ENCODE measurements around the gene CRYAB.

CRYAB gene

GRCh38 chr11:111911563-111912401 lies at the start of gene CRYAB:
CRYAB (minus strand) TSS chr11:111911770; CDS start chr11:111911724, 46 bp downstream.
- Mint-ChIP-seq H3K36me3 (ENCODE audit: low read depth) (no peaks in the 10 kb centered on the region), H3K27me3 (ENCODE audit: low read depth) (peaks cover 55% of the 10 kb centered on the region), H3K27ac (no peak within 1 kb of the TSS), H3K9me3 (no peaks in the 10 kb centered on the region), H3K4me1 (ENCODE audit: low read depth) (no peaks in the 10 kb centered on the region), H3K4me3 (no peak within 1 kb of the TSS)

- no peaks in the 10 kb centered on the region for H3K9me3 Mint-ChIP-seq
- H3K4me1 Mint-ChIP-seq (ENCODE audit: low read depth) = no peaks in the 10 kb centered on the region
- H3K36me3 Mint-ChIP-seq (ENCODE audit: low read depth) = no peaks in the 10 kb centered on the region
- no peak overlapping the region for H3K27ac Mint-ChIP-seq
- no peak overlapping the region for H3K4me3 Mint-ChIP-seq
- no peaks in the 10 kb centered on the region for H3K27me3 Mint-ChIP-seq (ENCODE audit: low read depth)
Measured at GRCh38 chr11:111960916-111961315, 49.3 kb upstream of the CRYAB start.

GRCh38 chr11:111957663-111958444 lies 46.3 kb upstream of the CRYAB start:
- no peaks in the 10 kb centered on the region for H3K36me3 Mint-ChIP-seq (ENCODE audit: low read depth)
- H3K27me3 Mint-ChIP-seq (ENCODE audit: low read depth) = no peaks in the 10 kb centered on the region
- H3K27ac Mint-ChIP-seq = no peak overlapping the region
- H3K9me3 Mint-ChIP-seq = no peaks in the 10 kb centered on the region
- no peak overlapping the region for H3K4me3 Mint-ChIP-seq
- no peaks in the 10 kb centered on the region for H3K4me1 Mint-ChIP-seq (ENCODE audit: low read depth)

- H3K27me3 Mint-ChIP-seq (ENCODE audit: low read depth) = no peaks in the 10 kb centered on the region
- H3K9me3 Mint-ChIP-seq = no peaks in the 10 kb centered on the region
- H3K4me3 Mint-ChIP-seq = no peak overlapping the region
- peaks cover 2% of the 10 kb centered on the region for H3K36me3 Mint-ChIP-seq (ENCODE audit: low read depth)
- peaks cover 8% of the 10 kb centered on the region for H3K4me1 Mint-ChIP-seq (ENCODE audit: low read depth)
- H3K27ac Mint-ChIP-seq = no peak overlapping the region
Measured at GRCh38 chr11:111954154-111954553, 42.6 kb upstream of the CRYAB start.

- peaks cover 2% of the 10 kb centered on the region for H3K36me3 Mint-ChIP-seq (ENCODE audit: low read depth)
- H3K4me3 Mint-ChIP-seq = no peak overlapping the region
- H3K9me3 Mint-ChIP-seq = no peaks in the 10 kb centered on the region
- H3K27ac Mint-ChIP-seq = no peak overlapping the region
- peaks cover 8% of the 10 kb centered on the region for H3K4me1 Mint-ChIP-seq (ENCODE audit: low read depth)
- no peaks in the 10 kb centered on the region for H3K27me3 Mint-ChIP-seq (ENCODE audit: low read depth)
Measured at GRCh38 chr11:111951565-111951964, 40.0 kb upstream of the CRYAB start.

GRCh38 chr11:111949519-111950426 lies 38.2 kb upstream of the CRYAB start:
- Mint-ChIP-seq H3K4me3 (no peak overlapping the region), H3K4me1 (ENCODE audit: low read depth) (peaks cover 13% of the 10 kb centered on the region), H3K36me3 (ENCODE audit: low read depth) (peaks cover 5% of the 10 kb centered on the region), H3K27ac (no peak overlapping the region), H3K27me3 (ENCODE audit: low read depth) (no peaks in the 10 kb centered on the region), H3K9me3 (no peaks in the 10 kb centered on the region)

- Mint-ChIP-seq H3K27me3 (ENCODE audit: low read depth) (no peaks in the 10 kb centered on the region), H3K4me1 (ENCODE audit: low read depth) (peaks cover 21% of the 10 kb centered on the region)
Measured at GRCh38 chr11:111947143-111947542, 35.6 kb upstream of the CRYAB start.

GRCh38 chr11:111946499-111946898 lies 34.9 kb upstream of the CRYAB start:
- Mint-ChIP-seq H3K4me3 (no peak overlapping the region), H3K9me3 (no peaks in the 10 kb centered on the region), H3K27me3 (ENCODE audit: low read depth) (no peaks in the 10 kb centered on the region), H3K36me3 (ENCODE audit: low read depth) (peaks cover 5% of the 10 kb centered on the region), H3K27ac (no peak overlapping the region), H3K4me1 (ENCODE audit: low read depth) (peaks cover 21% of the 10 kb centered on the region)

More at GRCh38 chr11:111947143-111947542, 35.6 kb upstream of the CRYAB start:
- H3K36me3 Mint-ChIP-seq (ENCODE audit: low read depth) = peaks cover 6% of the 10 kb centered on the region
- H3K27ac Mint-ChIP-seq = no peak overlapping the region
- H3K9me3 Mint-ChIP-seq = no peaks in the 10 kb centered on the region
- H3K4me3 Mint-ChIP-seq = no peak overlapping the region

GRCh38 chr11:111945198-111945597 lies 33.6 kb upstream of the CRYAB start:
- Mint-ChIP-seq H3K9me3 (no peaks in the 10 kb centered on the region), H3K4me3 (no peak overlapping the region), H3K36me3 (ENCODE audit: low read depth) (peaks cover 5% of the 10 kb centered on the region), H3K27me3 (ENCODE audit: low read depth) (no peaks in the 10 kb centered on the region), H3K4me1 (ENCODE audit: low read depth) (peaks cover 23% of the 10 kb centered on the region), H3K27ac (peak overlapping the region; percentile 79)

GRCh38 chr11:111944651-111945051 lies 33.1 kb upstream of the CRYAB start:
- H3K4me1 Mint-ChIP-seq (ENCODE audit: low read depth) = peaks cover 20% of the 10 kb centered on the region
- H3K36me3 Mint-ChIP-seq (ENCODE audit: low read depth) = peaks cover 5% of the 10 kb centered on the region
- peak overlapping the region; percentile 79 for H3K27ac Mint-ChIP-seq
- H3K27me3 Mint-ChIP-seq (ENCODE audit: low read depth) = no peaks in the 10 kb centered on the region
- no peak overlapping the region for H3K4me3 Mint-ChIP-seq
- no peaks in the 10 kb centered on the region for H3K9me3 Mint-ChIP-seq

GRCh38 chr11:111944139-111944538 lies 32.6 kb upstream of the CRYAB start:
- Mint-ChIP-seq H3K27ac (peak overlapping the region; percentile 79), H3K4me1 (ENCODE audit: low read depth) (peaks cover 17% of the 10 kb centered on the region), H3K9me3 (no peaks in the 10 kb centered on the region), H3K36me3 (ENCODE audit: low read depth) (peaks cover 5% of the 10 kb centered on the region), H3K27me3 (ENCODE audit: low read depth) (no peaks in the 10 kb centered on the region), H3K4me3 (no peak overlapping the region)

GRCh38 chr11:111942829-111943228 lies 31.3 kb upstream of the CRYAB start:
- H3K4me3 Mint-ChIP-seq = no peak overlapping the region
- peaks cover 5% of the 10 kb centered on the region for H3K36me3 Mint-ChIP-seq (ENCODE audit: low read depth)
- peaks cover 29% of the 10 kb centered on the region for H3K4me1 Mint-ChIP-seq (ENCODE audit: low read depth)
- no peak overlapping the region for H3K27ac Mint-ChIP-seq
- H3K9me3 Mint-ChIP-seq = no peaks in the 10 kb centered on the region
- H3K27me3 Mint-ChIP-seq (ENCODE audit: low read depth) = no peaks in the 10 kb centered on the region

GRCh38 chr11:111941963-111942362 lies 30.4 kb upstream of the CRYAB start:
- H3K27me3 Mint-ChIP-seq (ENCODE audit: low read depth) = no peaks in the 10 kb centered on the region
- H3K4me3 Mint-ChIP-seq = no peak overlapping the region
- no peaks in the 10 kb centered on the region for H3K9me3 Mint-ChIP-seq
- H3K27ac Mint-ChIP-seq = no peak overlapping the region
- peaks cover 34% of the 10 kb centered on the region for H3K4me1 Mint-ChIP-seq (ENCODE audit: low read depth)
- H3K36me3 Mint-ChIP-seq (ENCODE audit: low read depth) = peaks cover 5% of the 10 kb centered on the region

All from T-helper 1 cell treated with Interleukin-12 subunit alpha and Interleukin-12 subunit beta and Interleukin-4 antibody, amounts not matched to agents 30 μg/mL and 1 μg/mL, for 36 hours (primary cell).